ENCODE measurements around the gene MTUS2. TPM values are rescaled to one million over a fixed set of nuclear protein-coding genes. Genes with fewer than 3 reads are reported as not detected.

Gene MTUS2
- total RNA-seq, 1 donor from 2014 or later: 81.4 TPM

DNA sequence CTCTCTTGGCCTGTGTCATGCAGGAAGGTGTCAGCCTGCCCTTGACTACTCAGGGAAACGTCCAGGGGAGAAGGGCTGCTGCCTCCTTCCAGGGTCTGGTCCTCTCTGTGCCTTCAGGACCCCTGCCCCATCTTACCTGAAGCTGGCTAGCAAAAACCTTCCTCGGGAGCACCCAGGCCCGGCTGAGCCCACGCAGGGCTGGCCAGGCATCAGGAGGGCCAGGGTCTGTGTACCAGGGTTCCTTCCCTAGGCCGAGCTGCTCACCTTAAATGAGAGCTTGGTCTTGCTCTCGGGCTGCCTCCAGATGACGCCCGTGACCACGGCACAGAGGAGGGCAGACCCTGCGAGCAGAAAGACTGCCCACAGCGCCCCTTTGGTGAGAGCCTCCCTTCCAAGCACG lies 696.7 kb downstream of the MTUS2 start:
- no peak for DNase-seq (ENCODE audit: low spot score)
- intact Hi-C loops (cut with DNase I): no loop called here

DNA sequence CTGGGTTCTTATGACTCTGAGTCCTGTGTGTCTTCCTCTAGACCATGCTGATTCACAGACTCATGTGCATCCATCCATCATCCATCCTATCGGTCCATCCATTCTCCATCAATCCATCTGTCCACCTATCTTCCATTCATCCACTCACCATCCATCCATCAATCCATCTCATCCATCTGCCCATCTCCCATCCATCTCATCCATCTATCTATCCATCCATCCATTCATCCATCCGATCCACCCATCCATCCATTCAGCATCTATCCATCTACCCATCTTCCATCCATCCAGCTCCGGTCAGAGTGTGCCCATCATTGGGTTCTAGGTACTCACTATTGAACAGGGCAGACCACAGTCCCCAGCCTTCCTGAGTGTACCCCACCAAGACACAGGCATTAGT lies 699.8 kb downstream of the MTUS2 start:
- intact Hi-C loops (cut with DNase I): no loop called here
- no peak for DNase-seq (ENCODE audit: low spot score)

DNA sequence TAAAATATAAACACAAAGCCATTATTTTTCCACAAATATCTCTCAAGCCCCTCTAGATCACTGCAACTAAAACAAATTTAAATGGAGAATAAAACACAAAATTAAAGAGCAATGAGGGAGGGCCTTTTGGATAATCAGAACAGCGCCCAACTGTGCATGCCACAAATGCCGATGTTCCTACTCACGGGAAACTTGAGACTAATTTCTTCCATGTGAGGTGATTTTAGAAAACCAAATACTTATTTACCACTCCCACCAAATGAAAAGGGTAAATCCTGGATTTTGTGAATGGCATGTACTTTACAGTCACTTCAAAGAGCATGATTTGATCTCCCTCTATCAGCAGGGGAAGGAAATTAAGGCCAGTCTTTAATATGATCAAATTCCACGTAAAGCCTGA lies 700.5 kb downstream of the MTUS2 start:
- intact Hi-C loops (cut with DNase I): no loop called here
- no peak for DNase-seq (ENCODE audit: low spot score)

DNA sequence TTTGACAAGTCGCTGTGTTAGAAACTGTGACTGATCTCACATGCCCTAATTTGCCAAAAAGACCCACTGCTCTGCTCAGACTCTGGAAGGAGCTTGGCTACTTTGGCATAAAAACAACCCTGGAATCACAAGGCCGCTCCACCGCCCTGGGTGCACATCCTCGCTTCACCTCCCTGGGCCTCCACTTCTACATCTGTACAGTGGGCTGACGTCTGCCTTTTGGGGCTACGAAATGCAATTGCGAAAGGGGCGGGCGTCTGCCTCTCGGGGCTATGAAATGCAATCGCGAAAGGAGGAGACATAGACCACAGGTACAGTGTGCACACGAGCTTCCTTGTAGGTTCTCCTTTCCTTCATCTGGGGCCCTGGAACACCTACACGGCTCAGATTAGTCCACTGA lies 701.2 kb downstream of the MTUS2 start:
- intact Hi-C loops (cut with DNase I): no loop called here
- no peak for DNase-seq (ENCODE audit: low spot score)

DNA sequence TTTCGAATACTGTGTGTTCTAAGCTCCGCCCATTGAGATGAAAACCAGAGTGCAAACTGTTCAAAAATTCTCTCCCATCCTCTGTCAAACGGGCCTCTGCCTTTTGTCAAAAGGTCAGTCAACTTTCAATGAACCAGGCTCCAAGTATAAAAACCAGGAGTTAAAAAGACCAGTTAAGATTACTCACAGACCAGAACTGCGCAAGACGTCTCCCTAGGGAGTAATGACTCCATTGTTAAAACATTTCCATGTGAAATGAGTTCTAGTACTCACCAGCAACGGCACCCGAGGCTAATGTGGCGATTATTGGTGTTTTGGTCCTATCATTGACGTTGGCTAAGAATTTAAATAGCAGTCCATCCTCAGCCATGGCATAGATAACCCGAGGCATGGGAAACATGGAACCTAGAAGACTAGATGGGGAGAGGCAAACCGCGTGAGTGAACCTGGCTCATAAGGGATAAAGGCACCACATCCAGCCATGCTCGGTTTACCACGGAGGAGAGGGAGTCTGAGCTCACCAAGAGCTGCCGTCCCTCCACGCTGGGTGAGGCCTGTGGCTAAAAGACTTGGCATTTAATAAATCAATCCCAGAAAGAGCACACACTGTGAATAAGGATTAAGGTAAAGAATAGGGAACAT lies 702.0 kb downstream of the MTUS2 start:
- no peak for DNase-seq (ENCODE audit: low spot score)
- intact Hi-C loops (cut with DNase I): no loop called here

DNA sequence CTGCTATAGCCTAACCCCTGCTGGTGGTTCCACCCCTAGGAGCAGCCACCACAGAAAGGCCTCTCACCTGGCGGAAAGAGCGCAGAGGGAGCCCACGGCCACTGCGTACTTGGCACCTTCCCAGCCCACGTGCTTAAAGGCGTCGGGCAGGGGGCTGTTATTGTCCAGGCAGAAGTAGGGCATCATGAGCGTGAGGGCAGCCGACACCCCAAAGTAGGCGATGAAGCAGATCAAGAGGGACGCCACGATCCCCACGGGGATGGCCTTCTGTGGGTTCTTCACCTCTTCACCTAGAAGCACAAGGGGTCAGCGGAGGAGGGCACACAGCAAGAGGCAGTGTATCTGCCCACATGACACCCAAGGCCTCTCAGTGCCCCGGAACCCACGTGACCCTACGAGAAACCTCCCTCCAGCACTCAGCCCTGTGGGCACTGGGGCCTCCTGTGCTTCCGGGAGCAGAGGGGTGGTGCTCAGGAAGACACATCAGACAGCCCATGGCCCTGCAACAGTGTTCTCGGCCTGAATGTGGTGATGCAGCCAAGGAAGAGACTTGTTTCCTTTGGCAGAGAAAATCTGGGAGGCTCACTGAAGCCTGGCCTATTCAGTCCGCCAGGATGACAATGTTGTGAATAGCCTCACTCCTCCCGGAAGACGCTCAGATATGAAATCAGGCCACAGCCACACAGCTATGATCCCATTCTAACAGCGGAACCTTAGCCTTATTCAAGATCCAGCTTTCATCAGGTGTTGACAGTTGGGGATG lies 703.2 kb downstream of the MTUS2 start:
- intact Hi-C loops (cut with DNase I): no loop called here

DNA sequence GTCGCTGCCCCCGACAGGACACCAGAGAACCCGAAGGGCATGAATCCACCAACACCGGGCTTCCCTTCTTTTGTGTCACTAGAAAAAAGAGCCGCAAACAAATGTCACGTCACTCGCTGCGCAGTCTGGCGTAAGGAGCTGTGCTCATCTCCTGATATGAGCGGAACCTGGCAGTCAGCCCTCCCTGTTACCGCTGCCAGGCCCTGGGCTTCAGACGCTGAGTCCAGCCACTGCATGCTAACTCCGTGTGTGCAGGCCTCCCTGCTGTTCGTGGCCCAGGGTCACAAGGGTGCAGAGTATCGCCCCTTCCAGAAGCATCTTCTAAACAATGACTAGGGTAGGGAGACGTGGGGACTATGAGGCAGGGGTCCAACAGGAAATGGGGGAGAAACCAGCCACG lies 704.0 kb downstream of the MTUS2 start:
- DNase-seq (ENCODE audit: low spot score): no peak
- intact Hi-C loops (cut with DNase I): no loop called here

More for the DNA sequence above, 703.2 kb downstream of the MTUS2 start:
- DNase-seq (ENCODE audit: low spot score): no peak

DNA sequence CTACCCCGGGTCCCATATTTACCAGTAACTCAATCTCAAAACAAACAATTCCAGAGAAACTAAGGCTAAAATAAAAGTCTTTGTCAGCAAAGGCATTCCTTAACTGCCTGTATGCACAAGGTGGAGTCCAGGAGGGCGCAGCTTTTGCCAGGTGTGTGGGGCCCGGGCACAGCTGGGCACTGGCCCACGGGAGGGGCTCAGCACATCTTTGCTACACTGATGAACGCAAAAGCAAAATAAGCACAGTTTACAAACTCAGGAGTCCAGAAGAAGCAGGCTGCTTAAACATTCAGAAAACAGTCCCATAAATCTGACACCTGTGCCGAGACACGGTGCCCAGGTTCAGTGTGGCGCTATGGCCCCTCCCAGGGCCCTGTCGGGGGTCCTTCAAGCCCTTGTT lies 704.5 kb downstream of the MTUS2 start:
- intact Hi-C loops (cut with DNase I): no loop called here
- no peak for DNase-seq (ENCODE audit: low spot score)

DNA sequence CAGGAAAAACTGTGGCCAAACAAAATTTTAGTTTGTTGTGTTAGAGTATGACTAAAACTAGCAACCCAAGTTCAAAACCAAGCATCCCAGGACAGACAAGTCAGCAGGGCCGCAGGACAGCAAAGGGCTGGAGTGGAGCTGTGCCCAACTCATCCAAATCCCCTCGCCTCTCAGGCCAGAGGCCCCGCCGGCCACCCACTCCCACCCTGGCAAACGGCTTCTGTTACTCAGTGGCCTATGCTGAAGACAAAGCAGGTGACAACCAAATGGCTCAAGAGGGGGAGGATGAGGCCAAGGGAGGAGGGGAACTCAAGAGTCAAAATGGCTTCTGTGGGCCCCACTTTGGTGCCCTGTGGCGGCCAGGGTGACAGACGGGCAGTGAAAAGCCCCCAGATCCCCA lies 705.6 kb downstream of the MTUS2 start:
- no peak for DNase-seq (ENCODE audit: low spot score)
- intact Hi-C loops (cut with DNase I): no loop called here

DNA sequence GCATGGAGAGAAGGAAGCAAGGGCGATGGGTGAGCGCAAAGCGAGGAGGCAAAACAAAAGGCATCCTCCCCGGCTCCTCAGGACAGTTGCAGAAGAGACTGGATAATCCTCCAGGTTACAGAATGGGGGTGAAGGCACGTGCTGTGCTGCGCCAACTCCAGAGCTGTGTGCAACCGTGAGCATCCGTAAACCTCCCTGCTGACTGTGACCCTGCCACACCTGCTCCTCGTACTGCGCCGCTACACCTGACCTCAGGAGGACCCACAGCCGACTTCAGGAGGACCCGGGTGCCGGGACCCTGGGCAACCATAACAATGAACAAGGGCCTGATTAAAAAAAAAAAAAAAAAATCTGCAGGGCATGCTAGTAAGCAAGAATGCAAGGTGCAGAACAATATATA lies 706.6 kb downstream of the MTUS2 start:
- intact Hi-C loops (cut with DNase I): no loop called here
- DNase-seq (ENCODE audit: low spot score): no peak

DNA sequence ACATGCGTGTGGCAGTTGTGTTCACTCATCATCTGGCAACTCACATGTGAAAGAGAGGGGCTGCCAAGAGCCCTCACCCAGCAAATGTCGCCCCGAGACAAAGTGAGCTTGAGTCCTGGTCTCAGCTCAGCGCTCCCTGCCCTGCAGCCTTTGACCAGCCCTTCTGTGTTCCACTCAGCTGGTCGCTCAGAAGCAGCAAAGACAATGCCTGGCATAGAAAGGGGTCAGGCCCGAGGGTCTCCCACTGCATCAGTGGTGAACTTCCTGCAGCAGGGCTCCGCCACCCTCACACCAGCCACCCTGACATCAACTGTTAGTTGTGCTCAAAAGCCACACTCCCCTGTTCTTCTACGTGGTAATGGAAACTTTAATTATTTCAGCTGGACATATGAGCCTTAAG lies 707.4 kb downstream of the MTUS2 start:
- intact Hi-C loops (cut with DNase I): no loop called here
- no peak for DNase-seq (ENCODE audit: low spot score)

DNA sequence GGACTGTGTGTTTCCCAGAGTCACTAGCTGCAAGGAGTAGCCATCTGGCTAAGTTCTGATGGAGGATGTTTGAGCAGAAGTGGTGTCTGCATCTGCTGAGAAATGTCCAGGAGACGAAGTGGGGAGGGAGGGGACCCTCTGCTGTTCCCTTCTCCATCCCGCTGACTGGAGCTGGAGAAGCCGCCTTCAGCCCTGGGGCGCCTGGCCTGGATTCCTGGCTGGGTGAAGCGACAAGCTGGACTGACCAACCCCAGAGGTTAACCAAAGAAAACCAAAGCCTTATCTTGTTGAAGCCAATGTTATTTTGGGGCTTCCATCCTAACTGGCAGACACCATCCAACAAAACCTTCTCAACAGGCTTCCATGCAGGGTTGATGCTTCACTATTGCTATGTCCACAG lies 707.8 kb downstream of the MTUS2 start:
- intact Hi-C loops (cut with DNase I): no loop called here

DNA sequence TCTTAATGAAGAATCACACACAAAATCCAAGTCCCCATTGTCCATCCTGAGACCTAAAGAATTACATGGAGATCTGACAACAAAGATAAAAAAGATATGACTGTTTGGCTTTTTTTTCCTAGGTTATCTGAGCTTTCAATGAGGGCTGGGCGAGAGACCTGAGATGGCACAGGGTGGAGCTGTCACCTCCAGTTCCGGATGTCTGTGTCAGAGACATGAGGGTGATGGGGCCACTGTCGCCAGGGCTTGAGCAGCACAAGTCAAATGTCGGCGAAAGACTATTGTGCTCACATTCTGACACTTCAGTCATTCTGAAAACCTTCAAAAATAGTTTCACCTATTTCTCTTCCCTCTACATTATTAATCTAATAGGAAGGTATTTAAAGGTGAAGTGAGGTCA lies 709.6 kb downstream of the MTUS2 start:
- DNase-seq (ENCODE audit: low spot score): no peak
- intact Hi-C loops (cut with DNase I): no loop called here

More for the DNA sequence above, 707.8 kb downstream of the MTUS2 start:
- no peak for DNase-seq (ENCODE audit: low spot score)

DNA sequence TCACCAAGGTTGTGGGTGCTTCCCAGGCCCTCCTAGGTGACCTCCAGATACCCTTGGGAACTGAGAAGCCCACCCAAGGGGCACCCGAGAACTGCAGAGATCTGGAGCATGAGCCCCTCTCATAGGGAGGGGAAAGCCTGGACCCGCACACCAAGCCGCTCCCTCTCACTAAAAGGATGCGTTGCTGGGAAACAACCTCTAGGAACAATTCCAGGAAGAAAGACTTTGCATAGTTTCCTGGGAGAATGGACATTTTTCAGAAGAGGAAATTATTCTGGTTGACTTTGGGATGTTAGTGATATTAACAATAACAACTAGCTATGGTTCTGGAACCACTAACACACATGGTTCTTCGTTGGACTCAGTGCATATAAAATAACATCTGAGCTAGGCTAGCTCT lies 710.8 kb downstream of the MTUS2 start:
- intact Hi-C loops (cut with DNase I): no loop called here
- DNase-seq (ENCODE audit: low spot score): no peak

DNA sequence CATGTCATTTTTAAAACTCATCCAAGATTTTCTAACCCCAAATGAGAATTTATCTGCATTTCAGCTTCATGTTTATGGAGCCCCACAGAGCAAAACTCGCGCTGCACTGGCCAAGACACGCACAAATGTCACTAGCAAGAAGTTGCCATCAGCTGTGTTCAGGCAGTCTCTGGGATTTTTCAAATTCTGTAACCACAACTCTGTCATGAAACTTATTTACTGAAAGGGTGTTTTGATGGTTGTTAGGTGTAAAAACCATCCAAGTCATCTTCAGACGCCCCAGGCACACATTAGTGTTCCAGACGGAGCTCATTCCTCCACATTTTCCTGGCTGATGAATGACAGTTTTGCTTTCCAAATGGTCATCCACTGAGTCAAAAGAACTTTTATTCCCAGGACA lies 712.0 kb downstream of the MTUS2 start:
- intact Hi-C loops (cut with DNase I): no loop called here
- DNase-seq (ENCODE audit: low spot score): peak; percentile 33

DNA sequence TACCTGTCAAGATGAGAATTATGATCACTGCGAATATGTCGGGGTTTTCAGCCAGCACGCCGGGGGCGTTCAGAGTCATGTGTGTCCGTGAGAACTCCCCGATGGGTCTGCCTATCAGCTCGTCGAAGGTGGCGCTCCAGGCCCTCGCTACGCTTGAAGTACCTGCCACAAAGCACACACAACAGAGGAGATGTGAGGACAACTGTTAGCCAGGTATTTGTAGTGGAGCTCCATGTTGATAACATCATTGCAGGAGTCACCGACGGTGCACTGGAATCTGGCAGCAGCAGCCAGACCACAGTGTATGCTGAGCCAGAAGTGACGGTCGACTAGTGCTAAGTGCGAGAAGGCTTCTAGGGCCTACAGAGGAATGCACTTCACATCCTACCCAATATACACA lies 712.7 kb downstream of the MTUS2 start:
- peak; percentile 51 for DNase-seq (ENCODE audit: low spot score)
- intact Hi-C loops (cut with DNase I): no loop called here

DNA sequence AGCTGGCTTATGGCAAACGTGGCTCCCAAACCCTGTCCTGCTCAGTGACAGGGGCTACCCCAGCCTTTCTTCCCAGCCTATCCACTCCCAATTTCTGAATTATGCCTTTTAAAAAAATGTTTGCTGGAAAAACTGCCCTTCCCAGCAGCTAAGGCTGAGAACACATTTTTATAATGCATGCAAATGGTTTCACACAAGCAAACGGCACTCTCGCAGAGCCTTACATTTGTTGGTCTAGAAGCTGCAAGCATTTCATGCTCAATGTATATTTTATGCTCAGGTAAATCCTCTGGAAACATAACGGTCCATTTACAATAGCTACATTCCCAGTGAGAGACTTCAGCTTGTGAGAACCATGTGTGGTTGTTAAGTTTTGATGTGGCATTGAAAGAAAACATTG lies 713.9 kb downstream of the MTUS2 start:
- intact Hi-C loops (cut with DNase I): no loop called here
- DNase-seq (ENCODE audit: low spot score): peak; percentile 49

DNA sequence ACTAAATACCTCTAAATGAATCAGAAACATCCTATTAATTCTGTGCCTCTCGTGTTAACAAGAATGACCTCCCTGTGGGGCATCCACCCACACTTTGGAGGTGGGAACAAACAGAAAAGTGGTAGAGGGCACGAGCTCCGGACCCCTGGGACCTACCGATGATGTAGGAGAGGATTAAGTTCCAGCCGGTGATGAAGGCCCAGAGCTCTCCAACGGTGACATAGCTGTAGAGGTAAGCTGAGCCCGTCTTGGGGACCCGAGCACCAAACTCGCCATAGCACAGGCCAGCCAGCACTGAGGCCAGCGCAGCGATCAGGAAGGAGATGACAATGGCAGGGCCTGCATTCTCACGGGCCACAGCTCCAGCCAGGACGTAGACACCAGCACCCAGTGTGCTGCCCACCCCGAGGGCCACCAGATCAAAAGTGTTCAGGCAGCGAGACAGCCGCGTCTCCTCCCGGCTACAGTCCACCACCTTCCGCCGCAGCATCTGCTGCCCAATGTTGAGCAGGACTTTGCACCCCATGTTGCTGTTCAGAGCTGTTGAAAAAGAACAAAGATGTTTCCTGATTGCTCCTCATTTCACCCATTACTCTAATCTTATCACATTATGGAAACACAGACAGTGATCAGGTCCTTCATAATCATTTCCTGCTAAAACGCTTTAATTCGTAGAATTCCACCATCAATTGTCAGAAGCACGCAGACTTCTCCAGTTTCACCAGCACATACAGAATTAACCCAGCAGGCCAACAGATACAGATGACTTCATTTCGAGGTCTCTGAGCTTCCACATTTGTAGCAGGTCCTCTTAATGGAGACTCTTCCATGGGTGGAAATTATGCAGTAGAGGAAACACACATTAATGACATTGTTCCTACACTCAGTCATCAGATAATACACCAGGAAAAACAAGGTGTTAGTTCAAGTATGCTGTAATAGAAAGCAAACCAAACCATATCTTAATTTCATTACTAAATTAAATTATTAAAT lies 715.8 kb downstream of the MTUS2 start:
- intact Hi-C loops (cut with DNase I): no loop called here
- peak; percentile 53 for DNase-seq (ENCODE audit: low spot score)

DNA sequence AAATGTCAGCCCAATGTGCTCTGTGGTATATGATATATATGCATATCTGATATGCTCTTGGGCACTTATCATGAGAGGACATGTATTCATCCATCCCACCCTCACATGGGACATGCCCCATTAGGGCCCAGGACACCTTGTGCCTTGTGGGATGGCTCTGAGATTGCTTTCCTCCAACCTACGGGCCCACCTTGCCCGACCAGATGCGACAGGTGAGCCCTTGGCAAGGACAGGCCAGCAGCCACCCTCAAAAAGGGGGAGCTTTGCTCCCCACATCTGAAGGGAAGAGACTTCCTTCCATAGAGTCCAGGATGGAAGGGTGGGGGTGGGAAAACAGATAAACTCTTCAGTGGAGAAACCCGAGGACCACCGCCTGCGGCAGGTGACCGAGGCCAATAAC lies 716.7 kb downstream of the MTUS2 start:
- DNase-seq (ENCODE audit: low spot score): peak; percentile 9
- intact Hi-C loops (cut with DNase I): no loop called here
